NCI-H2029 (cell line): ENCODE measurements around the gene CAMK2D.

ENCODE experiments used
- DNase-seq: peaks from one replicate; lab custom pipeline; 2025; lab: John Stamatoyannopoulos, UW

Gene CAMK2D

DNA sequence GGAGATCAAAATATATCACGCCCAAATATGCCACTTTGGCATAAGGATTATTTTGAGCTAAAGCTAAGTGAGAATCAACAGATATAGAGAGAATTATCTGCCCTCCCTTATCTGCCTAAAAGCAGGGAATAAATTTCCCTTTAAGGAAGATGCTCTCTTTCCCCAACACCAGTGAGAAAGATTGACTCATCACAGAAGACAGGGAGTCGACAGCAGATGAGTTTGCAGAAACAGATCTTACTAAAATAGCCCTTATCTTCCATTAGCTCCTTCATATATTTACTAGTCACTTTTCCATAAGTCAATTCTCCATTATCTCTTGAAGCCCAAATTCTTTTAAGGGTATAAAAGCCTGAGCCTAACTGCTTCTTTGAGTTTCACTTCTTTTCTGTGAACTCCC lies 156.6 kb downstream of the CAMK2D start:
- no peak for DNase-seq

DNA sequence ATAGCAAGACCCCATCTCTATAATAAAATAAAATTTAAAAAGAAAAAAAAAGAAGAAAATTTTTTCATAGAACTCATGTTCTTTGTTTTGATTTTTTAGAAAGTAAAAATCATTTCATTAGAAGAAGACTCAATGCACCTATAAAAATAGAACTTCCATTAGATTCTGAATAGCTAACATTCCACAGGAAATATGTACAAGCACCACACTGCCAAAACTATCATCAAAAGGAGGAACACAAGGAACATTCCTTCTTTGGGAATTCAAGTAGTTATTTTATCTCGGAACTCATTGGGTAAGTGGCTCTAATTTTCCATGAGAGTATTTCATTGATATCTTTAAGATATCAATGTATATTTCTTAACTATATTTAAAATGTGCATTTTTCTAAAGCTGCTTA lies 157.6 kb downstream of the CAMK2D start:
- no peak for DNase-seq

DNA sequence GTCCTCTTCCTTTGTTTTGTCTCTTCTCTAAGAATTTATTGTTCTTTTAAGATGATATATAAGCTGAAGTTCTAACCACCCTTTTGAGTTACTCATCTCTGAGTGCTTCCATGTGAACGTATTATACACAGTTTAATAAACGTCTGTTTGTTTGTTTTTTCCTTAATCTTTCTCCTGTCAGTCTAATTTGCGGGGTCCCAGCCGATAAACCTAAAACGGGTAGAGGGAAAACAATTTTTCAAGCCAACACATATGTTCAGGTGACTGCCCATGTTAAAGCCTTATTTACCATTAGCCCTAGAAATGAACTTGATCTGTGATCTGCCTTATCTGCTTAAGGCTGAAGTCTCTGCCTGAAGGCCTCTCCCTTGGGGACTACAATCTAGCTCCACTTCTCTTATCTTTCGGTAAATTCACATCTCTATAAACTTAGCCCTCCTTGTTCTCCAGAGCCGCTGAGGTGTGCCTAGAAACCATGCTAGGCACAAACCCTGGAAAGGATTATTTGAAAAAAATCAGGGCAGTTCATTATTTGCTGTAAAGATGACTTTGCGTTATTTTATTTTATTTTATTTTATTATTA lies 158.8 kb downstream of the CAMK2D start:
- no peak for DNase-seq

DNA sequence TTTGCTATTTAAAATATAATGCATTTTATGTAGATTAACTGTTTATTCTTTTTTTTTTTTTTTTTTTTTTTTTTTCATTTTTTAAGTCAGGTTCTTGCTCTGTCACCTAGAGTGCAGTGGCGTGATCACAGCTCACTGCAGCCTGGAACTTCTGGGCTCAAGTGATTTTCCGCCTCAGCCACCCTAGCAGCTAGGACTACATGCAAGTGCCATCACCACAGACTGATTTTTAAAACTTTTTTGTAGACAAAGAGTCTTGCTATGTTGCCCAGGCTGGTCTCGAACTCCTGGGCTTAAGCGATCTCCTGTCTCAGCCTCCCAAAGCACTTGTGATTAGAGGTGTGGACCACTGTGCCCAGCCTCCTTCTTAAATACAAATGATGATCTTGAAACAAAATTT lies 159.9 kb downstream of the CAMK2D start:
- DNase-seq: no peak

DNA sequence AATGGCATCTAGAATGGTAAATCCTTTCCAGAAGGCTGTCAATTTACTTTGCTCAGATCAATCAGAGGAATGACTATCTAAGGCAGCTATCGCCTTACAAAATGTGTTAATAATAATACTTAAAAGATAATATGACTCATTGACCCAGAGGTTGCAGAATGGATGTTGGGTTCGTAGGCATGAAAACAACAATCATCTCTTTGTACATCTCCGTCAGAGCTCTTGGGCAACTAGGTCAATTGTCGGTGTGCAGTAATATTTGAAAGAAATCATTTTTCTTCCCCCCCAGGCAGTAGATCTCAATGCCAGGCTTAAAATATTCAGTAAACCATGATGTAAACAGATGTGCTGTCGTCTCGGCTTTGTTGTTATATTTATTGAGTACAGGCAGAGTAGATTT lies 165.1 kb downstream of the CAMK2D start:
- no peak for DNase-seq

DNA sequence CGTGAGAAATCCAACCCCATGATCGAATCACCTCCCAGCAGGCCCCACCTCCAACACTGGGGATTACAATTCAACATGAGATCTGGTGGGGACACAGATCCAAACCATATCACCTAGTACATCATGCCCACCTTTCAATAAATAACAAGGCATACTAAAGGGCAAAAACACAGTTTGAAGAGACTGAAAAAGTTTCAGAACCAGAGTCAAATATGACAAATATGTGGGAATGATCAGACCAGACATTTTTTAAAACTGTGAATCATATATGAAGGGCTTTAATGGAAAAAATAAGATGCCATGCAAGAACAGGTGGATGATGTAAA lies 167.3 kb downstream of the CAMK2D start:
- DNase-seq: no peak

DNA sequence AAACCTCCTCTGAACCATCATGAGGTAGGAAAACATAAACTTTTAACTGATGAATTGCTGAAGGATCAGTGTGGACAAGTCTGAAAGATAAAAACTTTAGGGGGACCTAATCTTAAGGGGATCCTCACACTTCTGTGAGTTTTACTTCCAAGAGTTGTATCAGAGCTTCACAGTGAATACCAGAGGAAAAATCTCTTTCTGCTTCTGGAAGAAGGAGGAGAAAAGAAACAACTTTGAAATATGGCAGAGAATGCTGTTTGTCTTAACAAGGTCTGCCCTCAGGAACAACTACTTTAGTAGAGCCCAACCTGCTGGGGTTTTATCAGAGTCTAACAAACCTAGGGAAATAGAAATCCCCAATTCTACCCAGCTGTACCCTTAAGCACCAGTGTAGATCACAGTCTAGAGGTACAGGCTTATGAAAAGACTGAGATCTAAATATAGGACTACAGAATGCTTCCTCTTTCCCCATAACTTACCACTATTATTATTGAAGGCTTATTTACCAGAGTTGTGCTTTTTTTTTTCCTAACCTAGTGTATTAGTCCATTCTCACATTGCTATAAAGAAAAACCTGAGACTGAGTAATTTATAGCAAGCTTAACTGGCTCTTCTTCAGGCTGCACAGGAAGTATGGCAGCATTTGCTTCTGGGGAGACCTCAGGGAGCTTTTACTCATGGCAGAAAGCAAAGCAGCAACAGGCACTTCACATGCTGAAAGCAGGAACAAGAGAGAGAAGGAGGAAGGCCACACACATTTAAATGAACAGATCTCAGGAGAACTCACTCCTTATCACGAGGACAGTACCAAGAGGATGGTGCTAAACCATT lies 167.9 kb downstream of the CAMK2D start:
- DNase-seq: no peak

DNA sequence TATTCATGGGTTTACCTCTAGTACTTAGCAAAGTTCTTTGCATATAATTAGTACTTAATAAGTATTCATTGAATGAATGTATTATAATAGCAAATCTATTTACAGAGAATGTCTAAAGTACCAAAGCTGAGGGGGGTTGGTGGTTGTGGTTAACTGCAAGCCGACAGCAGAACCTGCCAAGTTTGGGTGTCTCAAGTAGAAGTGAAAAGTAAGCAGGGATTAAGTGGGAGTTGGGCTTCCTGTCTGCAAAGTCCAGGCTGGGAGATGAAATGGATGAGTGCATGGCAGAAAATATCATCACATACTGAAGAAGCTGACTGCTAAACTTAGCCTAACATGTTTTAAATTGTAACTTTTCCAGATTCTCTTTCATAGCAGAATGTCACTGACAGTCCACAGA lies 169.6 kb downstream of the CAMK2D start:
- DNase-seq: no peak

DNA sequence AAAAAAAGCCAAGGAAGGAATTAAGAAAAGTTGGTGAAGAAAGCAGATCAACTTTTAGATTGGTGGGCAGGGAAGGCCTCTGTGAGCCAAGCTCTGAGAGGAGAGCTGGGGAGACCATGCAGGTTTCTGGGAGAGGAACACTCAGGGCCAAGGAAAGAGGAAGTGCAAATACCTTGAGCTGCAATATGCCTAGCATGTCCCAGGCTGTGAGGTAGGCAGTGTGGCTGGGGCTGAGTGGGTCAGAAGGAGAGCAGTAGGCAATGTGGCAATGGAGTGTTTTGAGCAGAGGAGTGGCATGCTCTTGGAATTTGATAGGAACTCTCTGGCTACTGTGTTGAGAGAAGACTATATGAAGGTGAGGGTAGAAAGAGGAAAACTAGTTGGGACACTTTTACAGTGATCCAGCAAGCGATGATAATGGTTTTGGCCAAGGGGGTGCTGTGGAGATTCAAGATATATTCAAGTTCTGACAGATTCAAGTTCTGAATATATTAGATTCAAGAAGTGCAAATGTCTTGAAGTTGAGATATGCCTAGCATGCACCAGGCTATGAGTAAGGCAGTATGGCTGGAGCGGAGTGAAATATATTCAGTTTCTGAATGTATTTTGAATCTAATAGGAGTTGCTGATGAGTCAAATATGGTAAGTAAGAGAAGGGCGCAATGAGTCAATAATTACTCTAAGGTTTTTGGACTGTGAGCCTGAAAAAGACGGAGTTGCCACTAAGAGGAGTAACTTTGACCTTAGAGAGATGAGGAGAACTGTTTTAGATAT lies 172.5 kb downstream of the CAMK2D start:
- DNase-seq: no peak

DNA sequence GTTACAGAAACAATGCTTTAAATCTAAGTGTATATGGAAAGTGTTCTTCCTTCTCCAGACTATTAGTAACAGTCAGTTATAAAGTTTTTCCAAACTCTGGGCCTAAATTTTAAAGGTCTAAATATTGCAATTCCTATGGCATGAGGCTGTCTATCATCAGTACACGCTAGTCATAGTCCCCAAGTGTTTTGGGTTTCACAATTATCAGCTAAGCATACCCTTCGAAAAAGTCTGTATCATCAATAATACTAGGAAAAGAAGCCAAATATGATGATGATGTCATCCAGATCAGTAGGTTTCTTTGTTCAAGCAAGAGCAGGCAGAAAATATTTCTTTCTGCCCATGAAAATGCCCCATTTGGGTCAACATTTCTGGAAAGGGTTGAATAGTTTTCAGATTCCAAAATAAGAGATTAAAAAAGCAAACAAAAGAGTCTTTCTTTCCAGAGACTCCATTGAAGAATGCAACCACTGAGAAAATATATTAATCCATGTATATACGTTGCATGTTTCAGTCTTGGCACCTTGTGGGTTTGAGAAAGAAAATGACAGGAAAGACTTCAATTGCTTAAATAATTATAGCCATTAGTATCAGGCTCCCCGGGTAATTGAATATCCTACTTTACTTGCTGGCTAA lies 173.8 kb downstream of the CAMK2D start:
- no peak for DNase-seq

DNA sequence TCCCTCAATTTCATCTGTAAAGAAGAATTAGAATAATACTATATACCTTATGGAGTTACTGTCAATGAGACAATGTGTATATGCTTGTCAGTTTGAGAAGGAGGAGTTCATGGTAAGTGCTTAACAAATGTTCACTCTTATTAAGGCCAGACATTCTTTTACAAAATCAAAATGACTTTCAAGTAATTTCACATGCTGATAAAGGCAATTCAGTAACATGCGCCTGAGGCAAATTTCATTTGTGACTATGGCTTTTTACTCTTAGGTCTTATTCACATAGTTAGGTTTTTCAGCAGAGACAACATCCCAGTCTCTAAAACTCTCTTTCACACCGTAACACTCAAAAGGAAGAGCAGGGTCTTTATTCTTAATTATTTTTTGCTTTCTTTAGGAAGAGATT lies 174.4 kb downstream of the CAMK2D start:
- no peak for DNase-seq

DNA sequence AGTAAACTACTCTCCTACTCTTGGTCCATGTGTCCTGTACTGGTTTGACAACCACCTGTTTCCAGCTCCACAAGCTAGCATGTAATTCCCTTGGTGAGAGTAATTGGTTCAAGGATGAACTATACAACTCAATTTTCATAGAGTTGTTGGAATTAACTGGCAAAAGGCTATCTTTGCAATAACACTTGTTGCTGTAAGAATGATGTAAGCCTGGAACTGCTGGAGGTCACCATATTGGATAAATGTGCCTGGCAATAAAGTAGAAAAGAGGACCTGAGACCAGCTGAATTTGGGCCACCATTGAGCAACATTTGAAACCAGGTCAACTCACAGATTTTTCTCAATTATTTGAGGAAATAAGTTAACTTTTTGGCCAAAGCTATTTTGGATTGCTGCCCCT lies 175.5 kb downstream of the CAMK2D start:
- no peak for DNase-seq

DNA sequence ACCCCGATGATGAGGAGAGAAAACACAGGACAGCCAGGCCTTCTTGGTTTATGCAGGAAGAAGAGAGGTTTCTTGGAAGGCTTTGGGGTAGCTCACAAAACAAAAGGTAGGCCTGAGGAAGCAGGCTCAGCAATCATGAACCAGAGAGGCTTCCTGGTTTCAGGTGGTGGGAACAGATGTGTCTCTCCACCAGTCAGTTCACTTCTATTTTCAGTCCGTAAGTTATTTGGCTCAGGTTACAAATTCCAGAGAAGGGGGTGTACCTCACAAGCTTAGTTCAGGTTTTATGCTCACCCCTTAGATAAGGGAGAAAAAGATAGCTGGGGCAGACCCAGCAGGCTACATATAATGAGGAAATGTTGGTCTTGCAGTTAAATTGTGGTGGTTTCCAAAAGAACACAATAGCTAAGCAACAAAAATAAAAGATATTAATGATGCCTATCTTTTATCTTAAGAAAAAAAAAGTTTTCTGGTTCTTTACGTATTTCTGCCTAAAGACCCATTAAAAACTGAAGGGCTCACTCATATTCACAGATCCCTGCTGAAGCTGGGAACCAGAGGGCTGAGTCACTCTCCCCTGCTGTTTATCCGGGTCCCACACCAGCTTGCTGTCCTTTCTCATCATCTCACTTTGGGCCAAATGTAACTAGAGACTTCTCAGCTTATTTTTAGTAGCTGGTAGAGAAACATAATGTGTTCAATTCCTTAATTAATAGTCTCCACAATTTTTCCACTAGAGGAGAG lies 177.0 kb downstream of the CAMK2D start:
- DNase-seq: no peak

DNA sequence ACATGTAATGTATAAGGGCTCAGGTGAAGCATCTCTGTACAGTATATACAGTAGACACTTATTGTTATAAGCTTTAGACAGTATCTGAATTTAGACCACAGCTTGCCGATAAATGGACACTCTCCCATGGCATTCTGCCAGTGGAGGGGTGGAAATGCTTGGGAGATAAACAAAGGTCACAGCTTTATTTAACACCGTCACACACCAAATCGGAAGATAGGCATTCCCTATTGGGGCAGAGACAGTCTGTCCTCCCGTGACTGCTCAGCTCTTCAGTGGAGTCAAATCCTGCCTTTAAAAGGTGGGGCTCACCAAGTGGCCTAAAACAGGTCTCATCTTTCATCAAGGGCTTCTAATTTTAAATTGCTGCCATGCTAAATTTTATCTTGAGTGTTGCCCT lies 178.8 kb downstream of the CAMK2D start:
- no peak for DNase-seq

DNA sequence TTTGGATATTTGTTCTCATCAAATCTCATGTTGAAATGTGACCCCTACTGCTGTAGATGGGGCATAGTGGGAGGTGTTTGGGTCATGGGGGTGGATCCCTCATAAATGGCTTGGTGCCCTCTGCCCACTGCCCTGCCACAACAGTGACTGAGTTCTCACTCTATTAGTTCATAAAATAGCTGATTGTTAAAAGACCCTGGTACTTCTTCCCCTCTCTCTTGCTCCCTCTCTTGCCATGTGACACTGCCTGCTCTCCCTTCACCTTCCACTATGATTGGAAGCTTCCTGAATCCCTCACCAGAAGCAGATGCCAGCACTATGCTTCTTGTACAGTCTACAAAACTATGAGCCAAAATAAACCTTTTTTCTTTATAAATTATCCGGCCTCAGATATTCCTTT lies 182.2 kb downstream of the CAMK2D start:
- no peak for DNase-seq

DNA sequence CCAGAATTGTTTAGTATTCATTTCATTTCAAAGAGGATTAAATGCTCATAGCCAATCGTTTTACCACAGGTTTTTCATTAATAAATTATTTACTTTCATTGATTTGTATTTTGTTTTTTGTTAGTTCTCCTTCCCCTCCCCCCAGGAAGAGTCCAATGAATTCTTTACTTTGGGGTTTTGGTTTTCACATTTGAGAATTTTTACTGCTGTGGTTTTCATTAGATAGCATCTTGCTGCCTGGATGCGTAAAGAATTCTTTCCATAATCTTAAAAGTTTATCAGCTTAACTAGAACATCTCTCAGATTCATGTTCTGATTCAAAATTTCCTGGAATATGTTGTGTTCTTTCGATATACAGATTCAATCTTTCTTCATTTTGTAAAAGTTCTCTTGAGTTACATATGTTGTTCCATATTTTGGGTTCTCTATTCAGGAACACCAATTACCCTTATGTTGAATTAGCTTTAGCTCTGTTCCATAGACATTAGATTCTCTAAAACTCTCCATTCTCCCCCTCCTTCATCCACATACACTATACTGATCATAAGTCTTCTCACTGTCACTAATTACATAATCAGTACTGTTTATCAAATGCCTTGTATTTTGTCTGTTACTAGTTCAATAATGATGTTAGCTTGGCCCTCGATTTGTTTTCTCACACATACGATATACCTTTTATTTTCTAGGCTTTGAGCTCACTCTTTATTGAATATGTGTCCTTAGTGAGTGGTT lies 184.4 kb downstream of the CAMK2D start:
- no peak for DNase-seq

DNA sequence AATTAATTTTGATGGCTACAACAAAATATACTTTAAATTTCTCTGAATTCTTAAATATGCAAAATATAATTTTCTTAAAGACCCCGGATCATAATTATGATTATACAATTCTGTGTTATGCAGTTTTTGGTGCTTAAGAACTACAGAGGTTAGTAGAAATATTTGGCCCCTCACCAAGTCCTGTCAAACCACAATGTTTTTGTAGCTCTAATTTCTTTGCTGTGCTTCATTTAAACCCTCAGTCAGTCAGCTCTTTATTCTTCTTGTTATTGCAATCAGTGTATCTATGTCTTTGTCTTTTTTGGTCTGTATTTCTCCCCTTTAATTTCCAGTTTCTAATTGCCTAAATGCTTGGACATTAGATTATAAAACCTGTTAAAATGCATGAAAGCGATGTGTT lies 186.1 kb downstream of the CAMK2D start:
- DNase-seq: no peak

DNA sequence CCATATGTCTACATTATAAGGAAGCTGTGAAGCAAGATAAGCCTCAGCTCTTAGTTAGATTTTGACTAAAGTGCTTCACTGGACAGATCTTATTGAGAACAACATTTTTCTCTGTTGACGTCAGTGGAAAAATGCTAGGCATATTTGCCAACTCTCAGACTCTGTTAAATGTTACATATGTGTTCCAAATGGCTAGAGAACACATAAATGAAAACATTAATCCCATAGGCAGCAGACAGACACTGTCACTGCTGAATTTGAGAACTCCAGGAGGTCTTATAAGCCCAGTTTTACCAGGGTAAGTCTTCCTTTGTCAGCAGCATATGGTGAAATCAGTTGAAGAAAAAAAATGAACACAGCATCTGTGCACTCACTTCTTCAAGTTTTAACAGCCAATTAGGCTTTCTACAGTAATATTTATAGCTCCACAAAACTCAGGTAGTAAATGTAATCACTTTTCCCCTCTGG lies 186.9 kb downstream of the CAMK2D start:
- no peak for DNase-seq

DNA sequence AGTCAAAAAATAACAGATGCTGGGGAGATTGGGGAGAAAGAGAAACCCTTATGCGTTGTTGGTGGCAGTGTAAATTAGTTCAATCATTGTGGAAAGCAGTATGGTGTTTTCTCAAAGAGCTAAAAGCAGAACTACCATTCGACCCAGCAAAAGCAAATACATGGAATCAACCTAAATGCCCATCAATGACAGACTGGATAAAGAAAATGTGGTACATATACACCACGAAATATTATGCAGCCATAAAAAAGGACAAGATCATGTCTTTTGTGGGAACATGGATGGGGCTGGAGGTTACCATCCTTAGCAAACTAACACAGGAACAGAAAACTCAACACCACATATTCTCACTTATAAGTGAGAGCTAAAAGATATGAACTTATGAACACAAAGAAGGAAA lies 188.9 kb downstream of the CAMK2D start:
- DNase-seq: no peak

DNA sequence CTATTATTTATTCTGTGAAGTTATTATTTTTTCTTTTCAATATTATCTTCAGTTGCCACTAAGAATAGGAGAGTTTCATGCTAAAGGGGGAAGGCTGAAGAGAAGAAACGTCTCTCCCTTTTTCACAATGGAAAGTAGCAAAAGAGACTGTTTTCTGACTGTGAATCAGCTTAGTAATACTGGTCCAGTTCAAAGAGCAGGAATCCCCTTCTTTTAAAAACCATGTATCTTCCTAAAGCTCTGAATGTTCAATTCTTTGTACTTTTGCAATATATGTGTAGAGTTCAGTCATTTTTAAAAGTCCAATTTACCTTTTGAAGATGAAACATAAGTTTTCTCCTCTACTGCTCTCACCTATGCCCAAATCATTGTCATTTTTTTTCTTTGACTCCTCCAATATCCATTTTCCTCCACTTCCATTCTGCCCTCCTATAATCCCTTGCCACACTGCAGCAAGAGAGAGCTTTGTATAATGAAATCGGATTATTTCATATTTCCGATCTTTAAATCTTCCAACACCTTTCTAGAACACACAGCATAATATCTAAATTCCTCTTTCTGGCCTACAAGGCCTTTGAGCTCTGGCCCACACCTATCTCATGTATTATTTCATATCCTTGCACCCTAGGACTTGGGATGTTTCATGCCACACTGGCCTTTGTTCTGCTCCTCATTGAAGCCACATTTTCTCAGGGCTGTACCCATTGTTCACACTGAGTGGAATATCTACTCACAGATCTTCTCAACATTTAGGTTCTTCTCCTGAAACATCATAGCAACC lies 195.3 kb downstream of the CAMK2D start:
- DNase-seq: no peak

DNA sequence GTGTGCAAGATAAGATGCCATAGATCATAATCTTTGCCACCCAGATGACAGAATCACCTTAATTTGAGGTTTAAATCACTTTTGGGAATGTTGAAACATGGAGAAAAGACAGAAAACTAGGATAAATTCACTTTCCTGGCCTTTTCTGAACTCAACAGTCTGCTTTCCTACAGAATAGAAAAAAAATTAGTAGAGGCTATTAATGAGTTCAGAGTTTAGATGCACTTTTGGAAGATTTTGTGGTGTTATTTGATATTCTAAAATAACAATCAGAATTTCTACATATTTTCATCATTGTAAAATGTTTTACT lies 195.9 kb downstream of the CAMK2D start:
- DNase-seq: no peak
